ENCODE results near the gene CCDC134.
"Not testable (repeated sequence)": the region's sequence is repeated elsewhere in the genome, so short reads cannot be mapped to it uniquely, and the experiment has no call there.

The CCDC134 gene

GRCh38 chr22:41844036-41844435, 43.6 kb downstream of the CCDC134 start:
- DNase-seq (ENCODE audit: low spot score): no peak

- DNase-seq (ENCODE audit: low spot score): no peak
These were observed 44.0 kb downstream of the CCDC134 start for GRCh38 chr22:41844513-41844912.

GRCh38 chr22:41845380-41846267, 45.1 kb downstream of the CCDC134 start:
- DNase-seq (ENCODE audit: low spot score): no peak

- no peak for DNase-seq (ENCODE audit: low spot score)
These were observed 45.9 kb downstream of the CCDC134 start for GRCh38 chr22:41846268-41846987.

GRCh38 chr22:41847300-41847699, 46.8 kb downstream of the CCDC134 start:
- DNase-seq (ENCODE audit: low spot score): no peak

- DNase-seq (ENCODE audit: low spot score): no peak
These were observed 48.0 kb downstream of the CCDC134 start for GRCh38 chr22:41848468-41848867.

GRCh38 chr22:41856469-41856868, 56.0 kb downstream of the CCDC134 start:
- no peak for DNase-seq (ENCODE audit: low spot score)

GRCh38 chr22:41857155-41857859, 56.8 kb downstream of the CCDC134 start:
- DNase-seq (ENCODE audit: low spot score): peak; percentile 84

GRCh38 chr22:41857860-41858199, 57.4 kb downstream of the CCDC134 start:
- no peak for DNase-seq (ENCODE audit: low spot score)

GRCh38 chr22:41862160-41862529, 61.7 kb downstream of the CCDC134 start:
- peak; percentile 78 for DNase-seq (ENCODE audit: low spot score)

- DNase-seq (ENCODE audit: low spot score): no peak
These were observed 62.2 kb downstream of the CCDC134 start for GRCh38 chr22:41862530-41863266.

- no peak for DNase-seq (ENCODE audit: low spot score)
These were observed 63.0 kb downstream of the CCDC134 start for GRCh38 chr22:41863472-41863871.

- DNase-seq (ENCODE audit: low spot score): no peak
These were observed 68.1 kb downstream of the CCDC134 start for GRCh38 chr22:41868556-41868955.

- DNase-seq (ENCODE audit: low spot score): not testable (repeated sequence)
These were observed 69.6 kb downstream of the CCDC134 start for GRCh38 chr22:41870081-41870480.

- DNase-seq (ENCODE audit: low spot score): no peak
These were observed 70.3 kb downstream of the CCDC134 start for GRCh38 chr22:41870786-41871185.

- peak; percentile 44 for DNase-seq (ENCODE audit: low spot score)
These were observed 72.9 kb downstream of the CCDC134 start for GRCh38 chr22:41873391-41873790.

- no peak for DNase-seq (ENCODE audit: low spot score)
These were observed 73.6 kb downstream of the CCDC134 start for GRCh38 chr22:41874090-41874489.

GRCh38 chr22:41875531-41876270, 75.2 kb downstream of the CCDC134 start:
- no peak for DNase-seq (ENCODE audit: low spot score)
